ENCODE data around the gene PCDHA1.
A peak's percentile ranks its signal among the peaks of the same experiment; 100 is the strongest.

PCDHA1 gene

GRCh38 chr5:141039517-141039916 lies 253.6 kb downstream of the PCDHA1 start:
- Mint-ChIP-seq H3K27ac (no peak overlapping the region), H3K4me3 (no peak overlapping the region), H3K27me3 (peaks cover 2% of the 10 kb centered on the region), H3K9me3 (peaks cover 2% of the 10 kb centered on the region), H3K4me1 (no peaks in the 10 kb centered on the region), H3K36me3 (no peaks in the 10 kb centered on the region)
- DNase-seq (ENCODE audit: low spot score in 2 of 2) = no peak
- no peak for ATAC-seq (ENCODE audit: low read depth)

DNA sequence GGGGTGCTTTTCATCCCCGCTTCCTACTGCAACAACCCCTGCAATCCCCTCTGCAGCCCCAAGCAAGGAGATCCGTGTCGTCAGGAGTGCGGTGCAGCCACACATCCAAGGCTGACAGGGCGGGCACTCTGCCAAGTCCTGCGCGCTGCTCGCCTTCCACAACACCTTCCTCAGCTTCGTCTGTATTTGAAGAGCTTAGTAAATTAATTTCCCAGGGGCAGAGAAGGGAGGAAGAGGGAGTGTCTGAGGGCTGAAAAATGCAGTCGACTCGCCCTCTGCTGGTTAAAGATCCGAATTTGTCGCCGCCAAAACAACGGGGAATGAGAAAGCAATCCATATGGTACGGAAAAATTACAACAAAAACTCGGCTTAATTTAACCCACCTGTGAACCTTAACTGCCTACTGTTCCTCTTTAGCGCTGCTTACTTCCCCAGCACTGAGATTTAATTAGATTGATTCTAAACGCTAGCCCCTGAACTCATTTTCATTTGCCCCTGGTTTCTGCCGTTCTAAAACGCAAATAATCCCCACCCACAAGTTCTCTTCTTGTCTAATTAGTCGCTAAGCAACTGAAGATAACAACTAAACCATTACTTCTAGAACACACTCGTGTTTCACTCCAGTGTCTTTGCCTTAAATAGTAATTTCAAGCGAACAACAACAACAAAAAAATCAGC lies 254.3 kb downstream of the PCDHA1 start:
- DNase-seq (ENCODE audit: low spot score in 2 of 2) (no peak), ATAC-seq (ENCODE audit: low read depth) (no peak)
- Mint-ChIP-seq H3K36me3 (no peaks in the 10 kb centered on the region), H3K27me3 (peaks cover 2% of the 10 kb centered on the region), H3K4me3 (no peak overlapping the region), H3K27ac (no peak overlapping the region), H3K9me3 (peaks cover 2% of the 10 kb centered on the region), H3K4me1 (no peaks in the 10 kb centered on the region)

DNA sequence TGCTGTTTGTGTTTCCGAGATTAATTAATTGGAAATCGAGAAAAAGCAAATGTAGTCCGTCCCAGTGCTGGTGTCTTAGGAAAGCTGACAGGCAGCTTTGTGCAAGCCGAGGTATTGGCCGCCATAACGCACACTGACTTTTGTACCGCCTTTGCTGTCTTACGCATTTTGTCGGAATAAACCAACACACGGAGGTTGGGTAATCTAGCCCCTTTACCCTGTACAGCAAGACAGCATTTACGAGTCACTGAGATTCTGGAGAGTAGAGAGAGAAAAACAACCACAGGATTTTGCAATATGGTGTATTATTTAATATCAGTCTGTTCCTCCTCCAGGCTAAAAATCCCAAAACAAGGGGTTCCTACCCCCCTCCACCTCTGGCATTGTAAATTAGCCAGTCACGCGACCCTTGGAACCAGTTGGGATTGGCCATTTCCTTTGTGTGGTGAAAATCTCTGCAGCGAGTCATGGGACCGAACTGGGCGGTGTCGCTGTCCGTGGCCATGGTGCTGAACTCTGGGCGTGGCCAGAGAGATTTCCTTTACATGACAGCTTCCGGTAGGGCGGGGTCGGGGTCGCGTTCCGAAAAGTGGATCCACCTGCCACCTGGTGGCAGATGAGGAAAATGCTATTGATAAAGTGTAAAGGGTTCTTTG lies 255.0 kb downstream of the PCDHA1 start:
- H3K27me3 Mint-ChIP-seq = peaks cover 2% of the 10 kb centered on the region
- no peak overlapping the region for H3K4me3 Mint-ChIP-seq
- H3K9me3 Mint-ChIP-seq = peaks cover 2% of the 10 kb centered on the region
- no peak overlapping the region for H3K27ac Mint-ChIP-seq
- H3K36me3 Mint-ChIP-seq = no peaks in the 10 kb centered on the region
- ATAC-seq (ENCODE audit: low read depth) (peak; percentile 49), DNase-seq (ENCODE audit: low spot score in 2 of 2) (peak; percentile 26 to 47)
- H3K4me1 Mint-ChIP-seq = no peaks in the 10 kb centered on the region

GRCh38 chr5:141041427-141041785 lies 255.5 kb downstream of the PCDHA1 start:
- ATAC-seq (ENCODE audit: low read depth) (no peak), DNase-seq (ENCODE audit: low spot score in 2 of 2) (no peak)
- H3K27ac Mint-ChIP-seq = no peak overlapping the region
- peaks cover 2% of the 10 kb centered on the region for H3K9me3 Mint-ChIP-seq
- H3K36me3 Mint-ChIP-seq = no peaks in the 10 kb centered on the region
- H3K4me1 Mint-ChIP-seq = no peaks in the 10 kb centered on the region
- peaks cover 2% of the 10 kb centered on the region for H3K27me3 Mint-ChIP-seq
- H3K4me3 Mint-ChIP-seq = no peak overlapping the region

DNA sequence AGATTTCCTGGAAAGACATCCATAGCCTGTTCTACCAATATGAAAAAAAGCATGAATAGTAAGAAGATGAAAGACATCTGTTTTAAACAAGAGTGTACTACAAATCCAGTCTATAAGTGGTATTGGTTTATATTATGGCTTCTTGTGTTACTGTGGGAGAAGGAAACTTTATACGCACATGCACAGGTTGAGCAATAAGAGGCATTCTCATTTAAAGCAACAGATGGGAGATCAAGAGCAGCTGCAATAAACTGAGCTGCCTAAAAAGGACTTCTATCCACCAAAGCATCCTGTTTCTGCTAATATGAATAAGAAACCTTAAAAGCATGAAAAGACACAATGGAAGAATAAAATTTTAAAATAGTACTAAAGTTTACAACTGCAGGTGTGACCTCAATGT lies 256.6 kb downstream of the PCDHA1 start:
- H3K9me3 Mint-ChIP-seq = peaks cover 2% of the 10 kb centered on the region
- peaks cover 2% of the 10 kb centered on the region for H3K27me3 Mint-ChIP-seq
- H3K27ac Mint-ChIP-seq = no peak overlapping the region
- DNase-seq (ENCODE audit: low spot score in 2 of 2) (no peak), ATAC-seq (ENCODE audit: low read depth) (no peak)
- H3K4me1 Mint-ChIP-seq = no peaks in the 10 kb centered on the region
- H3K36me3 Mint-ChIP-seq = no peaks in the 10 kb centered on the region
- no peak overlapping the region for H3K4me3 Mint-ChIP-seq

DNA sequence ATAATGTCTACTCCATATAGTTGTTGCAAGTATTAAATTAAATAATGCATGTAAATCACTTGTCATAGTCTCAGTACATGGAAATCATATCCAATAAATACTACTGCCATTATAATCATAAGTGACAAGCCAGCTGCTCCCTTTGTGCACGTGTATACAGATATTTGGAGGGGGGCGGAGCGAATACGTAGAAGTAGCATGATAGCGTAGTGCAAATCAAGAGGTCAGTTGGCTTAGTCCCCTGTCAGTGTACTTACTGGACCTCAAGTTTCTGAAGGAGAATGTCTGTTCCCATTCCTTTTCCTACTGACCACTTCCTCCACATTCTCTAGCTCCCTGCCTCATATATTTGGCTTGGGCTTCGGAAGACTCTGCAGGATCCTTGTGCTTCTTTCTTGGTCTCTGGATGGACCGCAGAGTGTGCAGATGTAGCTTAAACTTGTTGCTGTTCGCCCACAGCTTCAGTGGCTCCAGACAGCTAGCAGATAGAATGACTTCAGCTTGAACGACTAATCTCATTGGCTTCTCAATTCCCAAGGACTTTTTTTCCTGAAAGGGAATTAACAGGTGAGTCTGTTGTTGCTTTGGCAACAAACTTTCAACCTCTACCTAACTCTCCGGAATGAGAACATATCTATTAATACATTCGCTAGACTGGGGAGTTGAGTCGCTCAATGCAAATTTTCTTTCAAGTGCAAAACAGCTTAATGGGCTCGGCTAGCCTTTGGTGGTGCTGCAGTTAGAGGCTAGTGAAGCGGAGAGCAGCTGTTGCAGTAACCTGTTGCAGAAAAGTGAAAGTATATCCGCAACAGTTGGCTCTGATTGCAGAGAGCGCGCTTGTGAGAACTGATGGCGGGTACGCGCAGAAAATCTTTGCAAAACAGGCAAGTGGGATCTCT lies 264.9 kb downstream of the PCDHA1 start, which contains the start of gene PCDHB1:
Gene PCDHB1, plus strand, starts transcription at position 753 of the 899 bp plus-strand sequence. Its CDS starts 97 bp downstream, at position 850.
- no peak for DNase-seq (ENCODE audit: low spot score in 2 of 2)
- H3K4me3 Mint-ChIP-seq = no peak within 1 kb of the TSS
- peaks cover 3% of the 10 kb centered on the region for H3K4me1 Mint-ChIP-seq
- no peak for ATAC-seq (ENCODE audit: low read depth)
- peaks cover 7% of the 10 kb centered on the region for H3K27me3 Mint-ChIP-seq
- H3K27ac Mint-ChIP-seq = no peak within 1 kb of the TSS
- H3K36me3 Mint-ChIP-seq = no peaks in the 10 kb centered on the region
- peaks cover 4% of the 10 kb centered on the region for H3K9me3 Mint-ChIP-seq

GRCh38 chr5:141051521-141051866 lies 265.6 kb downstream of the PCDHA1 start:
- H3K36me3 Mint-ChIP-seq = no peaks in the 10 kb centered on the region
- H3K4me3 Mint-ChIP-seq = no peak overlapping the region
- peaks cover 4% of the 10 kb centered on the region for H3K9me3 Mint-ChIP-seq
- peaks cover 3% of the 10 kb centered on the region for H3K4me1 Mint-ChIP-seq
- H3K27ac Mint-ChIP-seq = no peak overlapping the region
- ATAC-seq (ENCODE audit: low read depth) (no peak), DNase-seq (ENCODE audit: low spot score in 2 of 2) (no peak)
- peaks cover 7% of the 10 kb centered on the region for H3K27me3 Mint-ChIP-seq
